GM21786 (cell line): ENCODE data around the gene IRGQ.
"Not testable (repeated sequence)": the region's sequence is repeated elsewhere in the genome, so short reads cannot be mapped to it uniquely, and the experiment has no call there.

ENCODE experiments used
- ATAC-seq: cut with Tn5 transposase; IDR thresholded peaks from one replicate; pipeline ENCODE4 v1.9.1; 2021; ENCODE audit not compliant: unreplicated experiment

The IRGQ gene

DNA sequence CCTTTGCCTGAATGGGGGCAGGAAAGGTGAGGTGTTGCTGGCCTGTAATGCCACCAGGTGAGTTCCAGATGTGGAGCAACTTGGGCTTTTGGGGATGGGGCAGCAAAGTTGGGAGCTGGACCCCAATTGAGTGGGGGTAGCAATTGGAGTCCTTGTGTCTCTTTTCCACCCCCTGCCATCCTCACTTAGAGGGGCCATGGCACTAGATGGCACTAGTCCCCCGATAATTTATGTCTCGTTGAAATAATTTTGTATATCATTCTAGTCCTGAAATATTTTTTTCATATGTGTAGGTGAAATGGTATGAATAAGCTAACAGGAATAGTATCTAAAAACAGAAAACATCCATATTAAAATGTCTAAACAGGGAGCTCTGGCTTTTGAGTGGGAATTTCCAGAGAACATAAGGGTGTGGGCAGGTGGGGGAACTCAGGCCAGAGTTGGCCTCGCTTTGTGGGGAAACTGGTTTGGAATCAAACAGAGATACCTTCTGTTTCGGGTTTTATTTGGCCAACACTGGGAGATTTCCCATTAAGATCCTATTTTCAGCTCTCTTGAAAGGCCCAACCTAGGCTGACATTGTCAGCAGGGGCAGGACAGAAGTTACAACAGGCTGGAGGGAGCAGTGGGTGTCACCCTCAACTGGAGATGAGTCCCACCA, 3.8 kb upstream of the IRGQ start:
- ATAC-seq, result no peak

DNA sequence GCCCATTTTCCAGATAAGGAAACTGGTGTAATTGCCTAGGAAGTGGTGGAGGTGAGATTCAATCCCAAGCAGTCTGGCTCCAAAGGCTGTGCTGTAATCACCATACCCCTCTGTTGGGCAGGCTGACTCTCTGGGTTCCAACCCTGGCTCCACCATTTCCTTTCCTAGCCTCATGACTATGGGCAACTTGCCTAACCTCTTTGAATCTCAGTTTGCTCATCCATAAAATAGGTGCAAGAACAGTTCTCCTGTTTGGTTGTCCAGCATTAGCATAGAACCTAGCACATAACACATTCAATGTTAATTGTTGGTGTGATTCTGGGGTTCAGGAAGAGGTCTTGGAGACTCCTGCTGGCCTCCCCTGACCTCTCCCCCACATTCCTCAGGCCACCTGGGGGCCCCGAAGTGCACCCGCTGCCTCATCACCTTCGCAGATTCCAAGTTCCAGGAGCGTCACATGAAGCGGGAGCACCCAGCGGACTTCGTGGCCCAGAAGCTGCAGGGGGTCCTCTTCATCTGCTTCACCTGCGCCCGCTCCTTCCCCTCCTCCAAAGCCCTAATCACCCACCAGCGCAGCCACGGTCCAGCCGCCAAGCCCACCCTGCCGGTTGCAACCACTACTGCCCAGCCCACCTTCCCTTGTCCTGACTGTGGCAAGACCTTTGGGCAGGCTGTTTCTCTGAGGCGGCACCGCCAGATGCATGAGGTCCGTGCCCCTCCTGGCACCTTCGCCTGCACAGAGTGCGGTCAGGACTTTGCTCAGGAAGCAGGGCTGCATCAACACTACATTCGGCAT, 2.7 kb upstream of the IRGQ start:
- no peak for ATAC-seq

DNA sequence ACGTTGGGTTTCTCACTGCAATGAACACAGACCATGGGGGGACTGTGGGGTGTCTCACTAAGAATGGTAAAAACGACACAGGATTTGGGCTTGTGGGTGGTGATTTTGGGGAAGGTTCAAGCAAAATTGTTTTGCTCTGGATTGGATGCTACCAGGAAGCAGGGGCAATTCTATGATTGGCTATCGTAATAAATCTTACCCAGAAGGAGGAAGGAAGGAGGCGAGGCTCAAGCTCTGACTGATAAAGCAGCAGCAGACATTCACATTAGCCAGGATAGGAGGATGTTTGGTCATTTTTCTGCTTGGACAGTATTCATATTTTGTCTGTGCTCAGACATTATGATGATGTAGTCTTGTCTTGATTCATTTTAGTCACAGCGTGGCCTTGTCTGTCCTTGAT, 1.9 kb upstream of the IRGQ start:
- no peak for ATAC-seq

DNA sequence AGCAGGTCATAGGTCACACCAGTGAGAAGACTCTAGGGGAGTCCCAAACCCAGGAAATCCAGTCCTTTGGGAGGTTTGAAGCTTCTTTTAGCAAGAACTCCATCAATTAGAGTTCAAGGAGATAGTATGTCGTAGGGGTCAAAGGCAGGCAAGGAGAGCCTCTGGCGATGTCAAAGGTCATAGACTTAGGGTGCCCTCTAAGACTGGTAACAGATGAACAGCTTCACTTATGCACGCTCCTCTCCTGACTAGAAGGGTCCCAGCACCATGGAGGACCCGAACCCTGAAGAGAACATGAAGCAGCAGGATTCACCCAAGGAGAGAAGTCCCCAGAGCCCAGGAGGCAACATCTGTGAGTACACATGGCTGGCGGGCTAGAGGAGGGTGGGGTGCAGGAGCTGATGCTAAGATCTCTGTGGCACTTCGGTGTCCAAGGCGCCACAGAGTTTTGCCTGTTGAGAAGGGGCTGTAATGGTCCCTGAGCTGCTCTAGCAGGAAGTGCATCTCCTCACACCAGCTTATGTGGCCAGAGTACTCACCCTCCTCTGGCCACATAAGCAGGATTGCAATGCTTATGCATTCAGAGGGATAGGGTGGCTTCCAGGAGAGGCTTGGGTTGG, 1.0 kb upstream of the IRGQ start:
- ATAC-seq, result no peak

DNA sequence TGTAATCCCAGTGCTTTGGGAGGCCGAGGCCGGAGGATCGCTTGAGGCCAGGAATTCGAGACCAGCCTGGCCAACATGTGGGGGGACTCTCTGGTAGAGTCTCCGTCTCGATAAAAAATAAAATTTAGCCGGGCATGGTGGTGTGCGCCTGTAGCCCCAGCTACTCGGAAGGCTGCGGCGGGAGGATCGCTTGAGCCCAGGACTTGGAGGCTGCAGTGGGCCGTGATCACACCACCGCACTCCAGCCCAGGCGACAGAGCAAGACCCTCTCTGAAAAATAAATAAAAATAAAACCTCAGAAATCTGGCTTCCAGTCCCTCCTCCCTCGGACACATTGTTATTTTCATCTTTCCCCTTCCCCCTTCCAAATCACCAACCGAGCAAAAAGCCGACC, 332 bp downstream of the IRGQ start:
- ATAC-seq, result no peak

DNA sequence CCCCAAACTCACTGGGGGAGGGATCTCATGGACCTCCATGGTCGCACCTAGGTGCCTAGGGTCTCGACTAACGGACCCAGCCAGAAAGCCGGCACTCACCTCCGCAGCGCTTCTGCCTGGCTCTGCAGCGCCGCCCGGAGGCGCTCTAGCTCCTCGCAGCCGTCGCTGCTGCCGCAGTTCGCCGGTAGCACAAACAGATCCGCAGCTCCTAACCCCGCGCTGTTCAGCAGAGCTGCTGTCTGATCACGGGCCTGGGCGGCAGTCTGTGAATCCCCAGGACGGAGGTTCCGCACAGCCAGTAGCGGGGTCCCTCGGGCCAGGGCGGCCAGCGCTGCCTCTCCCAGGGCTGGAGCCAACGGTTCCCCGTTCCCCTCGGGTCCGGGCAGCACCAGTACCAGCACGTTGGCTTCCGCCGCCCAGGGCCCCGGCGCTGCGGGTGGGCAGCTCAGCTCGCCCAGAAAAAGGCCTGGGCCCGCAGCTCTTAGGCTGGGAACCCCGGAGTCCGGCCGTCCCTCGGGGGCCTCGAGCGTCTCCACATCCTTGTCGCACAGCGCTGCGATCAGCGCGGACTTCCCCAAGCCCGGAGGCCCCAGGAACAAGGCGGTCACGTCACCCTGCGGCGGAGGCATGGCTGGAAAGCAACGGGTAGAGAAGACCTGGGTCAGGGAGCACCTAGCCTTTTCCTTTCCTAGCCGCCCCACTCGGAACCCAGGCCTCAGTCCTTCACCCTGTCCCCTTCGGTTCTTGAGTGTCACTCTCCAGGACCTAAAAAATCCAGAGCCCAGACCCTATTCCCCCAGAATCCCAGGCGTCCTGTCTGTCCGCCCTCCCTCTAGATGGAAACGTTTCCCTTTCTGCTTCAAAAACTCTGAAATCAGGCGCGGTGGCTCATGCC, 977 bp downstream of the IRGQ start:
- ATAC-seq, result no peak

DNA sequence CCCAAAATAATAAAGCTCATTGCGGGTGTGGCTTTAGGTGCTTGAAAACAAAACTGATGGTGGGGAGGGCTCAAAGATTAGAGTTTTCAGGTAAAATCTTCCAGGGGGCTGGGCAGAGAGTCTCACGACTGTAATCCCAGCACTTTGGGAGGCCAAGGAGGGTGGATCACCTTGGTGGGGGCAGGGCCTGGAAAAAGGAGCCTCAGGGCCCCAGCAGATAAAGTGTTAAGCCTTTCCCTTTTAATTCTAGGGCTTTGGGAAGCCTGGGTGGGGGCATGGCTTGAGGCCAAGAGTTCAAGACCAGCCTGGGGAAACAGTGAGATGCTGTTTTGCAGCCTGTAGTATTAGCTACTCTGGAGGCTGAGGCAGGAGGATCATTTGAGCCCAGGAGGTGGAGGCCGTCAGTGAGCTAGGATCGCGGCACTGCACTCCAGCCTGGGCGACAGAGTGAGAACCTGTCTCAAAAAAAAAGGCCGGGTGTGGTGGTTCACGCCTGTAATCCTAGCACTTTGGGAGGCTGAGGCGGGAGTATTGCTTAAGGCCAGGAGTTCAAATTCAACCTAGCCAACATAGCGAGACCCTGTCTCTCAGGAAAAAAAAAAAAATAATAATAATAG, 1.7 kb downstream of the IRGQ start:
- ATAC-seq, result no peak

DNA sequence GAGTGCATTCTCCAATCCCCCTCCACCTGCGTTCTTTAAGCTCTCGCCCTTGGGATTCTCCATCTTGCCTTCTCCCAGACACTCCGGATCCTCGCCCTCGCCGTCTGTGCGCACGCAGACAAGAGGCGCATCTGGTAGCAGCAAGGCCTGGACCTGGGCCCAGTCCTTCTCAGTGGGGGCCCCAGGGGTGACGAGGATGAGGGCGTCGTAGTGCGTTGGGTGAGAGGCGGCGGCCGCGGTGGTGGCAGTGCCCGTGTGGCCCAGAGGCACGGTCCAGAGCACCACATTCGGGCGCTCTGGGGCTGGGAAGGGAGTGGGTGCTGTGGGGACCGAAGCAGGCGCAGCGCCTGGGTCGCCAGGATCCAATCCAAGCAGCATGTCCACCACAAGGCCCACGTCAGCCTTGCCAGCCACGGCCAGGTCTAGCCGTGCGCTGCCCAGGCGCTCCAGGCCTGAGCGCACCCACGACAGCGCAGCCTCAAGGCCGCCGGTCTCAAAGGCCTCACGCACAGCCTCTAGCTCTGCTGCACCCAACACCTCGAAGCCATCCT, 3.1 kb downstream of the IRGQ start:
- ATAC-seq, result no peak

DNA sequence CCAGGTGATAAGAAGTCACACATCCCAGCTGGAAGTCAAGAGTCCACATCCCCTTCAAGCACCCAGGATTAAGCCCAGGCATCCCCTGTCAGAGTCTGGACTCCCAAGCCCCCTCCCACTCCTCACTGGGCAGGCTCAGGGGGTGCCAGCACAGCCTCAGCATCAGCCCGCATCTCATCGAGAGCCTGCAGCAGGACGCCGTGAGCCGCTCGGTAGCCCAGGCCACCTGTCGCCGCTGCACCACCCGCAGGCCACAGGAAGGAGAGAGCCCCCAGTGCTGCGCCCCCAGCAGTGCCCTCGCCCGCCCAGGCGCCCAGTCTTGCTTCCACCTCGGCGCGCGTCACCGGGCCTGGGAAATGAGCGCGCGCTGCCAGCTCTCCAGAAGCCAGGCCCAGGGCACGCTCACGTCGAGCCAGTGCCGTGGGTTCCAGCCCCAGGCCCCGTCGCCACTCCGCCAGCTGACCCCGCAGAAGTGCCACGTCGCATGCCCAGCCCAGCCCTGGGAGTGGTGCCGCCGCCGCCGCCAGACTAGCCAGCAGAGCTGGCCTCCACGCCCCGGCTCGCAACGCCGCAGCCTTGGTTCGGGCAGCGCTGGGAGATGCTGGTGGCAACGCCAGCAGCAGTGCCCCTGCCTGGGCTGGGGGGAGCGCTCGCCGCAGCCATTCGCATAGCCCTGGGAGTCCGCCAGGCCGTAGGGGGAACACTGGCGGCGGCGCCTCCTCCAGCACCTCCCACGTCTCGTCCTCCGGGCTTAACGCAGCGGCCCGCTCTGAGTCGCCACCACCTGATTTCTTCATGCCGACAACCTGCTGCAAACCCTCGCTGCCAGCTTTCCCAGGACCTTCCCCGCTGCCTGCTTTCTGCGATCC, 3.8 kb downstream of the IRGQ start:
- ATAC-seq, result no peak

DNA sequence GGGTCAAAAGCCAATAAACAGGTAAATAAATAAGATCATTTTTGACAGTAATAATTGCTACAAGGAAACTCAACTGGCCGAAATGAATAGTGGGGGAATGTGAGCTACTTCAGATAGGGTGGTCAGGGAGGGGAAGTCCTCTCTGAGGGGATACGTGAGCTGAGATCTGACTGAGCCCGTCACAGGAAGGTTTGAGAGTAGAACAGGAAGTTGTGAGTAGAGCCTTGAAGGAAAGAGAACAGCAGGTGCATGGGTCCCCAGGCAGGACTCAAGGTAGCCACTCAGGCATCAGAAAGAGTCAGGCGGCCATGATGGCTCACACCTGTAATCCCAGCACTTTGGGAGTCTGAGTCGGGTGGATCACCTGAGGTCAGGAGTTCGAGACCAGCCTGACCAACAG, 6.3 kb downstream of the IRGQ start:
- no peak for ATAC-seq

DNA sequence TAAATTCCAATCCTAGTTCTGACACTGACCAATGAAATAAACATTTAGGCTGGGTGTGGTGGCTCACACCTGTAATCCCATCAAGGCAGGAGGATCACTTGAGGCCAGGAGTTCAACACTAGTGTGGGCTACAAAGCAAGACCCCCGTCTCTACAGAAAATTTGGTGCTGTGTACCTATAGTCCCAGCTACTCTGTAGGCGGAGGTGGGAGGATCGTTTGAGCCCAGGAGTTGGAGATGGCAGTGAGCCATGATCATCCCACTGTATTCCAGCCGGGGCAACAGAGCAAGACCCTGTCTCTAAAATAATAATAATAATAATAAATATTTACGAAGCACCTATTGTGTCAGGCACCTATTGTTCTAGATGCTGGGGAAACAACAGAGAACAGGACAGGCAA, 6.7 kb downstream of the IRGQ start:
- ATAC-seq, result no peak

DNA sequence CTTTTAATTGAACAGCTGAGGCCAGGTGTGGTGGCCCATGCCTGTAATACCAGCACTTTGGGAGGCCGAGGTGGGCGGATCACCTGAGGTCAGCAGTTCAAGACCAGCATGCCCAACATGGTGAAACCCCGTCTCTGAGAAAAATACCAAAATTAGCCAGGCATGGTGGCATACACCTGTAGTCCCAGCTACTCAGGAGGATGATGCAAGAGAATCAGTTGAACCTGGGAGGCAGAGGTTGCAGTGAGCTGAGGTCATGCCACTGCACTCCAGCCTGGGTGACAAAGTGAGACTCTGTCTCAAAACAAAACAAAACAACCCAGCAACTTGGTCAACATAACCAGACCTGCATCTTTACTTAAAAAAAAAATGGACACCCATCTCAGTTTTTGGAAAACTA, 8.9 kb downstream of the IRGQ start:
- ATAC-seq, result not testable (repeated sequence)

DNA sequence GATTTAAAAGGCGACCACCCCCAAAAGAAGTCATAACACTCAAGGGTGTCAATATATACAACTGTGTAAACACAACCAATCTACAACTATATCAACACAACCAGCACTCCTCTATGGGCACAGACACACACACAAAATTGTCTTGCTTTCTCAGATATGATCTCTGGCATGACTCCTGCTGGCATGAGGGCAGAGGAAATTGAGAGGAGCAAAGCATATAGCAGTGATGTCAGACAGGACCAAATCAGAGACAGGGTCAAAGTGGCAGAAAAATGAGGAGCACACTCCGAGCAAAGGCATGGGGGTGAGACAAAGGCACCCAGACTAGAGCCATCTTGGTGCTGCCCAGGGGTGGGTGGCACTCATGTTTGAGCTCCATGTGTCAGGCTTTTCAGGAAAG, 9.6 kb downstream of the IRGQ start:
- no peak for ATAC-seq

DNA sequence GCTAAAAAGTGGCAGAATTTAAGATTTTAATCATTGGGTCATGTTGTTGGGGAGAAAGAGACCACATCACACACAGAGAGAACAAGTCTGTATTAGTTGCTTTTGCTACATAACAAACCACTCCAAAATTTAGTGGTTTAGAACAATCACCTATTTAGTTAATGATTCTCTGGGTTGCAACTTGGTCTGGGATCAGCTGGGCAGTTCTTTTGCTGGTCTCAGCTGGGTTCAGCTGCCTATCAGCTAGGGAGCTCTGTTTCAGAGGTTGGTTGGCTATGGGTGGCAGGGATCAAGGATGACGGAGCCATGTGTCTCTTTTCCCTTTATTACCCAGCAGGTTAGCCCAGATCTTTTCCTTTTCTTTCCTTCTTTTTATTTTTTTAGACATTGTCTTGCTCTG, 11.4 kb downstream of the IRGQ start:
- no peak for ATAC-seq

DNA sequence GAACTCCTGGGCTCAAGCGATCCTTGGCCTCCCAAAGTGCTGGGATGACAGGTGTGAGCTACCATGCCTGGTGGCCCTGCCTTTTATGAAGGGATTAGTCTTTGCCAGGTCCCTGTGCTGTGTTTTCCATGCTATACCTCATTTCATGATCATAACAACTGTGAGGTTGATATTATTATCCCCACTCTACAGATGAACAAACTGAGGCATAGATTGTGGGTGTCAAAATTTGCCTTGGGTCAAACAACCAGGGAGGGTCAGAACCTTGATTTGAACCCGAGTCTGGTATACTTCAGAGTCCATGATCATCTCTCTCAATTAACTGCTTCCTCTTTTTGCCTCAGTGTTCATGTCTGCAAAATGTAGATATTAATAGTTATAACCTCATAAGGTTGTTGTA, 13.4 kb downstream of the IRGQ start:
- ATAC-seq, result no peak

DNA sequence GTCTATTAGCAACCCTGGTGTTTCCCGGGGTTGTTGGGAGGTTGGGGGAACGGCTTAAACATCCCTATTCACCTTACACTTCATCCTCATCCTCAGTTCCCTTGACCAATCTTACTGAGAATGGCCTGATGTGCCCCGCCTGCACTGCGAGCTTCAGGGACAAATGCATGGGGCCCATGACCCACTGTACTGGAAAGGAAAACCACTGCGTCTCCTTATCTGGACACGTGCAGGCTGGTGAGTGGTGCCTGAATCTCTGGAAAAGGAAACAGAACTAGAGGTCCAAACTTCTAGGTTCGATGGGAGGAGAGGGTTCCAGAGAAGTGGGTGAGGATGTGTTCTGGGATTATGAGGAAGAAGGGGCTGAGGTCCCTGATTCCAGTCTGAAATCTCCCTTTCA, 14.5 kb downstream of the IRGQ start:
- ATAC-seq, result no peak

DNA sequence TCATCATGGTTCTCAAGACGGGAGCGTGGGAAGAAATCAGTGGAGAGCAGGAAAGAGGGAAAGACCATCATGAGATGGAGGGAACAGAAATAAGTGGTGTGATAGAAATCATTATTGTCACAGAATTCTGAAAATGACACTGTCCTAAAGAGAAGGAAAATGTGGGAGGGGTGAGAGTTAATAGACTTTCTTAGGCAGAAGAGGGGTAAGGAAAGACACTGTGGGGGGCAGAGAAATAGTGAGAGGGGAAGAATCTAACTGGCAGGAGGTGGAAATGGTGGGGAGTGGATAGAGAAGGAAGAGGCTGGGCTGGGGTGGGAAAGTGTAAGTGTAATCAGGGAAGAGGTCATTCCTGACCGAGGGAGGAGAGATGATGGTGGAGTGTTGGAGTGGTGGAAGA, 17.1 kb downstream of the IRGQ start:
- ATAC-seq, result no peak

DNA sequence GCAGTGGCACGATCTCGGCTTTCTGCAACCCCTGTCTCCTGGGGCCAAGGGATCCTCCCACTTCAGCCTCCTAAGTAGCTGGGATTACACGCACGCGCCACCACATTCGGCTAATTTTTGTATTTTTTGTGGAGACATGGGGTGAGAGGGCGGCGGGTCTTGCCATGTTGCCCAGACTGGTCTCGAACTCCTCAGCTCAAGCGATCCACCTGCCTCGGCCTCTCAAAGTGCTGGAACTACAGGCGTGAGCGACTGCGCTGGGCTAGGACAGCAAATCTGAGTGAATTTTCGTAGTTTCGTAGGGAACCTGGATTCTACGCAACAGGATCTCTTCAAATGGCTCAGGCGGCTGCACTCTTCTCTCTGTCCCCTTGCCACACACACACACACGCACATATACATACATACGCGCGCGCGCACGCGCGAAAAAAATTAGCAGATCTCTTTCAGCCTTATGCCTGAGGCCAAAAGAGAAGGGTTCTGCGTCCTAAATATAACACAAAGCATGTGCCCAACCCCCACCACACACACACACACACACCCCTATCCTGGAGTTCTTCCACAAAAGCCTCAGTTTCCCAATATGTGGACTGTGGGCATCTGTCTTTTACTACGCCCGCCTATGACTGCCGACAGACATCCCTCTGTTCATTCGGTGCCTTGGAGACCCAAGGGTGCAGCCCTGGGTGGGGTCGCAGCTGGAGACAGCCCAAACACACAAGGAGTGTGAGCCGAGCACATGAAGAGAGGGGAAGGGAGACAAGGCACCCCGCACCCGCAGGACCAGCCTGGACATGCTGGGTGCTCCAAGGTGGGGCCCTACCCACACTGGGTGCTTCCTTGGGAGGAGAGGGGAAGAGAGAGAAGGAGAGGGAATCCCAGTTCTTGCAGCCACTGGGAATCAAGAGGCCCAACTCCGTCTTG, 19.7 kb downstream of the IRGQ start:
- no peak for ATAC-seq
